ENCODE measurements around the gene MTMR3.
"Not testable (repeated sequence)": the region's sequence is repeated elsewhere in the genome, so short reads cannot be mapped to it uniquely, and the experiment has no call there.

The MTMR3 gene

GRCh38 chr22:29883045-29883774 lies at the start of gene MTMR3:
Gene MTMR3 (plus strand): TSS chr22:29883174. CDS start chr22:29971060, 87,886 bp downstream.
- H3K36me3 ChIP-seq (ENCODE audit: control insufficient read depth, insufficient read depth, low read length): no peaks in the 10 kb centered on the region
- H3K9me3 ChIP-seq (ENCODE audit: control insufficient read depth, insufficient read depth, low read length): no peaks in the 10 kb centered on the region
- H3K4me3 ChIP-seq (ENCODE audit: low read depth, low read length): peak within 1 kb of the TSS; percentile 87
- peak within 1 kb of the TSS; percentile 87 for H3K9ac ChIP-seq (ENCODE audit: low read depth, low read length)
- no peaks in the 10 kb centered on the region for H3K27me3 ChIP-seq (ENCODE audit: control insufficient read depth, insufficient read depth, low read length)
- H3K4me1 ChIP-seq (ENCODE audit: control insufficient read depth, insufficient read depth, low read length): peaks cover 8% of the 10 kb centered on the region

GRCh38 chr22:29833392-29833965 lies 49.5 kb upstream of the MTMR3 start:
- Histone ChIP-seq H3K9me3 (ENCODE audit: control insufficient read depth, insufficient read depth, low read length) (no peaks in the 10 kb centered on the region), H3K9ac (ENCODE audit: low read depth, low read length) (no peak overlapping the region), H3K4me1 (ENCODE audit: control insufficient read depth, insufficient read depth, low read length) (no peaks in the 10 kb centered on the region), H3K27me3 (ENCODE audit: control insufficient read depth, insufficient read depth, low read length) (no peaks in the 10 kb centered on the region), H3K36me3 (ENCODE audit: control insufficient read depth, insufficient read depth, low read length) (peaks cover 6% of the 10 kb centered on the region), H3K4me3 (ENCODE audit: low read depth, low read length) (no peak overlapping the region)

- Histone ChIP-seq H3K4me1 (ENCODE audit: control insufficient read depth, insufficient read depth, low read length) (no peaks in the 10 kb centered on the region), H3K27me3 (ENCODE audit: control insufficient read depth, insufficient read depth, low read length) (no peaks in the 10 kb centered on the region), H3K4me3 (ENCODE audit: low read depth, low read length) (no peak overlapping the region), H3K9me3 (ENCODE audit: control insufficient read depth, insufficient read depth, low read length) (no peaks in the 10 kb centered on the region), H3K9ac (ENCODE audit: low read depth, low read length) (no peak overlapping the region), H3K36me3 (ENCODE audit: control insufficient read depth, insufficient read depth, low read length) (peaks cover 6% of the 10 kb centered on the region)
Measured at GRCh38 chr22:29834046-29834445, 48.9 kb upstream of the MTMR3 start.

GRCh38 chr22:29836791-29837370 lies 46.1 kb upstream of the MTMR3 start:
- not testable (repeated sequence) for H3K36me3 ChIP-seq (ENCODE audit: control insufficient read depth, insufficient read depth, low read length); H3K9me3 ChIP-seq (ENCODE audit: control insufficient read depth, insufficient read depth, low read length); H3K27me3 ChIP-seq (ENCODE audit: control insufficient read depth, insufficient read depth, low read length); H3K4me1 ChIP-seq (ENCODE audit: control insufficient read depth, insufficient read depth, low read length); H3K9ac ChIP-seq (ENCODE audit: low read depth, low read length)
- H3K4me3 ChIP-seq (ENCODE audit: low read depth, low read length): peak overlapping the region; percentile 80

GRCh38 chr22:29837741-29838598 lies 45.0 kb upstream of the MTMR3 start, which contains the start of gene ASCC2:
Gene ASCC2 (minus strand): TSS chr22:29838274. CDS start chr22:29832325, 5,949 bp downstream.
- peak within 1 kb of the TSS; percentile 32 for H3K9ac ChIP-seq (ENCODE audit: low read depth, low read length)
- no peaks in the 10 kb centered on the region for H3K27me3 ChIP-seq (ENCODE audit: control insufficient read depth, insufficient read depth, low read length)
- H3K4me3 ChIP-seq (ENCODE audit: low read depth, low read length): peak within 1 kb of the TSS; percentile 80
- H3K9me3 ChIP-seq (ENCODE audit: control insufficient read depth, insufficient read depth, low read length): no peaks in the 10 kb centered on the region
- H3K36me3 ChIP-seq (ENCODE audit: control insufficient read depth, insufficient read depth, low read length): no peaks in the 10 kb centered on the region
- peaks cover 7% of the 10 kb centered on the region for H3K4me1 ChIP-seq (ENCODE audit: control insufficient read depth, insufficient read depth, low read length)

- Histone ChIP-seq H3K9ac (ENCODE audit: low read depth, low read length) (no peak overlapping the region), H3K36me3 (ENCODE audit: control insufficient read depth, insufficient read depth, low read length) (no peaks in the 10 kb centered on the region), H3K4me3 (ENCODE audit: low read depth, low read length) (peak overlapping the region; percentile 50), H3K9me3 (ENCODE audit: control insufficient read depth, insufficient read depth, low read length) (no peaks in the 10 kb centered on the region), H3K4me1 (ENCODE audit: control insufficient read depth, insufficient read depth, low read length) (peaks cover 7% of the 10 kb centered on the region), H3K27me3 (ENCODE audit: control insufficient read depth, insufficient read depth, low read length) (no peaks in the 10 kb centered on the region)
Measured at GRCh38 chr22:29838599-29838956, 44.4 kb upstream of the MTMR3 start.

GRCh38 chr22:29839039-29839438 lies 43.9 kb upstream of the MTMR3 start:
- H3K36me3 ChIP-seq (ENCODE audit: control insufficient read depth, insufficient read depth, low read length): no peaks in the 10 kb centered on the region
- H3K27me3 ChIP-seq (ENCODE audit: control insufficient read depth, insufficient read depth, low read length): no peaks in the 10 kb centered on the region
- no peaks in the 10 kb centered on the region for H3K9me3 ChIP-seq (ENCODE audit: control insufficient read depth, insufficient read depth, low read length)
- H3K9ac ChIP-seq (ENCODE audit: low read depth, low read length): no peak overlapping the region
- no peak overlapping the region for H3K4me3 ChIP-seq (ENCODE audit: low read depth, low read length)
- peaks cover 7% of the 10 kb centered on the region for H3K4me1 ChIP-seq (ENCODE audit: control insufficient read depth, insufficient read depth, low read length)

GRCh38 chr22:29840498-29840897 lies 42.5 kb upstream of the MTMR3 start:
- no peak overlapping the region for H3K4me3 ChIP-seq (ENCODE audit: low read depth, low read length)
- no peaks in the 10 kb centered on the region for H3K27me3 ChIP-seq (ENCODE audit: control insufficient read depth, insufficient read depth, low read length)
- no peaks in the 10 kb centered on the region for H3K9me3 ChIP-seq (ENCODE audit: control insufficient read depth, insufficient read depth, low read length)
- H3K36me3 ChIP-seq (ENCODE audit: control insufficient read depth, insufficient read depth, low read length): no peaks in the 10 kb centered on the region
- peaks cover 7% of the 10 kb centered on the region for H3K4me1 ChIP-seq (ENCODE audit: control insufficient read depth, insufficient read depth, low read length)
- no peak overlapping the region for H3K9ac ChIP-seq (ENCODE audit: low read depth, low read length)

- Histone ChIP-seq H3K9me3 (ENCODE audit: control insufficient read depth, insufficient read depth, low read length) (no peaks in the 10 kb centered on the region), H3K36me3 (ENCODE audit: control insufficient read depth, insufficient read depth, low read length) (no peaks in the 10 kb centered on the region), H3K4me3 (ENCODE audit: low read depth, low read length) (no peak overlapping the region), H3K9ac (ENCODE audit: low read depth, low read length) (no peak overlapping the region), H3K27me3 (ENCODE audit: control insufficient read depth, insufficient read depth, low read length) (no peaks in the 10 kb centered on the region), H3K4me1 (ENCODE audit: control insufficient read depth, insufficient read depth, low read length) (peaks cover 7% of the 10 kb centered on the region)
Measured at GRCh38 chr22:29842172-29842571, 40.8 kb upstream of the MTMR3 start.

- no peaks in the 10 kb centered on the region for H3K9me3 ChIP-seq (ENCODE audit: control insufficient read depth, insufficient read depth, low read length)
- H3K9ac ChIP-seq (ENCODE audit: low read depth, low read length): no peak overlapping the region
- peaks cover 7% of the 10 kb centered on the region for H3K4me1 ChIP-seq (ENCODE audit: control insufficient read depth, insufficient read depth, low read length)
- no peaks in the 10 kb centered on the region for H3K27me3 ChIP-seq (ENCODE audit: control insufficient read depth, insufficient read depth, low read length)
- no peaks in the 10 kb centered on the region for H3K36me3 ChIP-seq (ENCODE audit: control insufficient read depth, insufficient read depth, low read length)
- H3K4me3 ChIP-seq (ENCODE audit: low read depth, low read length): no peak overlapping the region
Measured at GRCh38 chr22:29842740-29843139, 40.2 kb upstream of the MTMR3 start.

GRCh38 chr22:29846290-29846689 lies 36.7 kb upstream of the MTMR3 start:
- Histone ChIP-seq H3K9me3 (ENCODE audit: control insufficient read depth, insufficient read depth, low read length) (no peaks in the 10 kb centered on the region), H3K4me3 (ENCODE audit: low read depth, low read length) (no peak overlapping the region), H3K4me1 (ENCODE audit: control insufficient read depth, insufficient read depth, low read length) (peaks cover 7% of the 10 kb centered on the region), H3K9ac (ENCODE audit: low read depth, low read length) (no peak overlapping the region), H3K36me3 (ENCODE audit: control insufficient read depth, insufficient read depth, low read length) (no peaks in the 10 kb centered on the region), H3K27me3 (ENCODE audit: control insufficient read depth, insufficient read depth, low read length) (no peaks in the 10 kb centered on the region)

All from iPS-15b (cell line).